ENCODE measurements around the gene CCDC85A. TPM values are rescaled to one million over a fixed set of nuclear protein-coding genes. Genes with fewer than 3 reads are reported as not detected.

Gene CCDC85A
- total RNA-seq, 4 donors from 2014 or later = 0.42 to 2.1 (median 1.3) TPM

GRCh38 chr2:56199492-56199891 is 15.7 kb downstream of the CCDC85A start:
- no peaks in the 10 kb centered on the region for H3K4me1 ChIP-seq
- H3K36me3 ChIP-seq = no peaks in the 10 kb centered on the region
- 70 to 87% methylated on average over 1 of the region's 1 CpG for WGBS, 2 donors
- no peak for TF ChIP-seq POLR2A (IDR thresholded peaks at IDR 0.05)
- TF ChIP-seq, protein P1, sequence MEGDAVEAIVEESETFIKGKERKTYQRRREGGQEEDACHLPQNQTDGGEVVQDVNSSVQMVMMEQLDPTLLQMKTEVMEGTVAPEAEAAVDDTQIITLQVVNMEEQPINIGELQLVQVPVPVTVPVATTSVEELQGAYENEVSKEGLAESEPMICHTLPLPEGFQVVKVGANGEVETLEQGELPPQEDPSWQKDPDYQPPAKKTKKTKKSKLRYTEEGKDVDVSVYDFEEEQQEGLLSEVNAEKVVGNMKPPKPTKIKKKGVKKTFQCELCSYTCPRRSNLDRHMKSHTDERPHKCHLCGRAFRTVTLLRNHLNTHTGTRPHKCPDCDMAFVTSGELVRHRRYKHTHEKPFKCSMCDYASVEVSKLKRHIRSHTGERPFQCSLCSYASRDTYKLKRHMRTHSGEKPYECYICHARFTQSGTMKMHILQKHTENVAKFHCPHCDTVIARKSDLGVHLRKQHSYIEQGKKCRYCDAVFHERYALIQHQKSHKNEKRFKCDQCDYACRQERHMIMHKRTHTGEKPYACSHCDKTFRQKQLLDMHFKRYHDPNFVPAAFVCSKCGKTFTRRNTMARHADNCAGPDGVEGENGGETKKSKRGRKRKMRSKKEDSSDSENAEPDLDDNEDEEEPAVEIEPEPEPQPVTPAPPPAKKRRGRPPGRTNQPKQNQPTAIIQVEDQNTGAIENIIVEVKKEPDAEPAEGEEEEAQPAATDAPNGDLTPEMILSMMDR (IDR thresholded peaks at IDR 0.05) = no peak
- DNase-seq = no peak
- no peak overlapping the region for H3K27ac ChIP-seq
- no peaks in the 10 kb centered on the region for H3K9me3 ChIP-seq
- H3K27me3 ChIP-seq = no peaks in the 10 kb centered on the region
- intact Hi-C loops (cut with DNase I) = no loop called here
- no peak overlapping the region for H3K4me3 ChIP-seq

- no peak for DNase-seq
- H3K36me3 ChIP-seq = no peaks in the 10 kb centered on the region
- H3K9me3 ChIP-seq = no peaks in the 10 kb centered on the region
- H3K4me1 ChIP-seq = no peaks in the 10 kb centered on the region
- WGBS, 2 donors = 83% methylated on average over 3 of the region's 3 CpGs
- H3K27ac ChIP-seq = no peak overlapping the region
- TF ChIP-seq, protein P1 (IDR thresholded peaks at IDR 0.05) = no peak
- no peak for TF ChIP-seq POLR2A (IDR thresholded peaks at IDR 0.05)
- no peaks in the 10 kb centered on the region for H3K27me3 ChIP-seq
- H3K4me3 ChIP-seq = no peak overlapping the region
- intact Hi-C loops (cut with DNase I) = no loop called here
Measured at GRCh38 chr2:56202381-56203121, 18.8 kb downstream of the CCDC85A start.

DNA sequence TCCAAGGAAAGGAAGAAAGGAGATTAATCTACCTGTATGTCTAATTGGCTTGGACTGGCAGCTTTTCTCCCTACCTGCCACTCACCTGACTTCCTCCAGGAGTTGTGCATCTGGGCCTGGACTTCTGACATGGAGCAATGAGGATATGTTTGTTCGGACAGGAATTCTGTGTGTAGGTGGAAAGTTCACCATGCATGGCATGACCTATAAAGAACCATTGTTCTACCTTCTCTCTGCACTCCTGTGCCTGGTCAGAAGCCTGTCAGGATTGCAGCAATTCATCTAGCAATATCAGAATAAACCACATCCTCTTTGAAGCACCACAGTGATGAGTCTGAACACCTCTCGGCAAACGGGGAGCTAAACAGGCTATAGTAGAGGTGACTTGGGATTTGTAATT is 20.8 kb downstream of the CCDC85A start:
- TF ChIP-seq POLR2A (IDR thresholded peaks at IDR 0.05) = no peak
- TF ChIP-seq, protein P1 (IDR thresholded peaks at IDR 0.05) = no peak
- Histone ChIP-seq H3K9me3 (no peaks in the 10 kb centered on the region), H3K27me3 (no peaks in the 10 kb centered on the region), H3K27ac (no peak overlapping the region), H3K4me3 (no peak overlapping the region), H3K4me1 (no peaks in the 10 kb centered on the region), H3K36me3 (no peaks in the 10 kb centered on the region)
- intact Hi-C loops (cut with DNase I) = no loop called here
- DNase-seq = no peak
- WGBS, 2 donors = 73 to 86% methylated on average over 3 of the region's 3 CpGs

- Histone ChIP-seq H3K27ac (no peak overlapping the region), H3K4me1 (no peaks in the 10 kb centered on the region), H3K36me3 (no peaks in the 10 kb centered on the region), H3K27me3 (no peaks in the 10 kb centered on the region), H3K9me3 (no peaks in the 10 kb centered on the region), H3K4me3 (no peak overlapping the region)
- 0 to 22% methylated on average over 1 of the region's 1 CpG for WGBS, 2 donors
- DNase-seq = no peak
- intact Hi-C loops (cut with DNase I) = no loop called here
- no peak for TF ChIP-seq POLR2A (IDR thresholded peaks at IDR 0.05)
- TF ChIP-seq, protein P1 (IDR thresholded peaks at IDR 0.05) = no peak
Measured at GRCh38 chr2:56206250-56206649, 22.5 kb downstream of the CCDC85A start.

DNA sequence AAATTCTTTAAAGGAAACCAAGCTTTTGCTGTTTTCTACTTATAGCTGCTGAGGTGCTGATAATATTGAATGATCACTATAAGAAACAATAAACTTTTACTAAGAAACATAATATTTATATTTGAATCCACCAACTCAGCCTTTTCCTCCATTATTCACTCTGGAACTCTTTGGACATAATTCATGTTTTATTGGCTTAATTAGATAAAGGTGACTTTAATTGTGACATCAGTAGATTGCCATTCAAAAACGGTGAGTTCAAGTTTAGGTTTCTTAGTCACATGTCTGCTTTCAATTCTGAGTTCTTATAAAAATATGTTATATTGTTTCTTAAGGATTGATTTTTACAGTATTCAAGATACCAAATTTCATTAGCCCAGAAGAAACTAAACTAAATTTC is 24.0 kb downstream of the CCDC85A start:
- DNase-seq = no peak
- WGBS, 2 donors = 67 to 71% methylated on average over 1 of the region's 1 CpG
- intact Hi-C loops (cut with DNase I) = no loop called here
- no peak overlapping the region for H3K4me3 ChIP-seq
- H3K9me3 ChIP-seq = no peaks in the 10 kb centered on the region
- H3K27me3 ChIP-seq = no peaks in the 10 kb centered on the region
- TF ChIP-seq, protein P1 (IDR thresholded peaks at IDR 0.05) = no peak
- TF ChIP-seq POLR2A (IDR thresholded peaks at IDR 0.05) = no peak
- no peak overlapping the region for H3K27ac ChIP-seq
- H3K36me3 ChIP-seq = no peaks in the 10 kb centered on the region
- H3K4me1 ChIP-seq = no peaks in the 10 kb centered on the region

Data from esophagus squamous epithelium (tissue), 5 donors.